HepG2 (cell line): ENCODE data around the gene TTLL11. TPM values are rescaled to one million over a fixed set of nuclear protein-coding genes. Genes with fewer than 3 reads are reported as not detected.

Experiments used
- ATAC-seq: fragments of 200-7000 bp; cut with Tn5 transposase; 3 replicates; pipeline ENCODE4 v1.9.1; 2020; ENCODE audit warnings: mild to moderate bottlenecking, moderate library complexity
- BruUV-seq: library from RNA; stranded (reverse); fragments of 400-500 nt; replicated peaks from 2 replicates; lab custom pipeline; 2021; lab: Mats Ljungman, UMichigan
- CTCF ChIA-PET: fragments of 300-600 bp; formaldehyde crosslinking; extraction: SDS; loops from one replicate; lab custom pipeline; 2021; ENCODE audit warnings: low total read pairs, inconsistent platforms, low intra/inter-chr PET ratio; lab: Yijun Ruan, JAX
- POLR2A ChIA-PET: fragments of 350-600 bp; sonication (Branson Sonifier 250); formaldehyde crosslinking; loops from one replicate; lab custom pipeline; 2020; ENCODE audit warnings: antibody characterized with exemption, inconsistent platforms; lab: Yijun Ruan, JAX
- DNase-seq: peaks from one replicate; pipeline ENCODE4 v3.0.0-alpha.2; 2015; ENCODE audit warnings: low spot score
- FAIRE-seq: peaks from 3 replicates; lab custom pipeline; 2011; peaks lifted over from hg19 to GRCh38; lab: Jason Lieb, UNC
- H2AFZ ChIP-seq: one replicate; pipeline ENCODE4 v1.6.1; 2011; ENCODE audit warnings: low read length, inconsistent platforms
- H3K27ac ChIP-seq: fragments of 300-600 bp; 3 replicates; pipeline ENCODE4 v1.8.0; 2011; ENCODE audit warnings: mixed run types, mild to moderate bottlenecking, mixed read lengths, low read length, inconsistent platforms; ENCODE audit not compliant: insufficient read depth; ENCODE audit errors: extremely low read length
- H3K27me3 ChIP-seq, 2 experiments: fragments of 200-600 bp in 1 of 2; 2 replicates in 1 of 2; 3 replicates in 1 of 2; pipeline versions ENCODE4 v1.6.0 to v1.8.0; 2011; ENCODE audit warnings: low read length in 2 of 2, mild to moderate bottlenecking in 2 of 2, moderate library complexity in 2 of 2, inconsistent platforms in 1 of 2; ENCODE audit not compliant: insufficient read depth in 2 of 2, control insufficient read depth in 1 of 2
- H3K36me3 ChIP-seq, 2 experiments: fragments of 200-600 bp in 1 of 2; replicated peaks in 1 of 2; 2 replicates in 1 of 2; 3 replicates in 1 of 2; pipeline versions ENCODE4 v1.5.1 to v1.8.0; 2011; ENCODE audit warnings: low read length in 2 of 2, inconsistent platforms in 1 of 2; ENCODE audit not compliant: insufficient read depth in 2 of 2, control insufficient read depth in 1 of 2
- H3K4me1 ChIP-seq: 2 replicates; pipeline ENCODE4 v1.5.1; 2012; ENCODE audit warnings: low read length, inconsistent platforms; ENCODE audit not compliant: insufficient read depth
- H3K4me2 ChIP-seq: 2 replicates; pipeline ENCODE4 v1.6.0; 2011; ENCODE audit warnings: low read depth, low read length, inconsistent platforms
- H3K4me3 ChIP-seq, 3 experiments: fragments of 200-600 bp in 1 of 3; sonication (generic), shearing (Covaris generic) in 1 of 3; replicated peaks in 1 of 3; 2 replicates each; pipeline ENCODE4 v1.5.1; 2011 to 2016; ENCODE audit warnings: low read length in 3 of 3, inconsistent platforms in 2 of 3, low read depth in 2 of 3, mild to moderate bottlenecking in 2 of 3, control low read depth in 1 of 3, mixed read lengths in 1 of 3; ENCODE audit not compliant: insufficient read depth in 1 of 3
- H3K79me2 ChIP-seq: one replicate; pipeline ENCODE4 v1.6.1; 2011; ENCODE audit warnings: low read length, inconsistent platforms; ENCODE audit not compliant: insufficient read depth
- H3K9ac ChIP-seq: 2 replicates; pipeline ENCODE4 v1.6.0; 2011; ENCODE audit warnings: mild to moderate bottlenecking, low read depth, low read length, inconsistent platforms; ENCODE audit not compliant: insufficient read depth
- H3K9me3 ChIP-seq: 2 replicates; pipeline ENCODE4 v1.5.1; 2012; ENCODE audit warnings: mild to moderate bottlenecking, low read length
- H4K20me1 ChIP-seq: 2 replicates; pipeline ENCODE4 v1.6.0; 2011; ENCODE audit warnings: inconsistent platforms, mild to moderate bottlenecking, low read length, moderate library complexity; ENCODE audit not compliant: insufficient read depth
- PAX8 ChIP-seq: sonication (generic); formaldehyde crosslinking; IDR thresholded peaks from 2 replicates; pipeline ENCODE4 v1.8.0; 2022; ENCODE audit warnings: mild to moderate bottlenecking, missing genetic modification reagents, borderline replicate concordance
- RCOR2 ChIP-seq: IDR thresholded peaks from 2 replicates; pipeline ENCODE4 v1.6.1; 2016; ENCODE audit warnings: missing biosample characterization, missing genetic modification reagents
- TAF15 ChIP-seq: fragments of 200-400 bp; formaldehyde crosslinking; IDR thresholded peaks from one replicate; pipeline ENCODE4 v1.6.1; 2018; ENCODE audit warnings: mild to moderate bottlenecking, low read depth, low read length; ENCODE audit not compliant: poor library complexity, severe bottlenecking
- TARDBP ChIP-seq: sonication (generic); formaldehyde crosslinking; IDR thresholded peaks from 2 replicates; pipeline ENCODE4 v1.8.0; 2022; ENCODE audit warnings: mild to moderate bottlenecking, missing genetic modification reagents
- ZNF432 ChIP-seq: sonication (generic); formaldehyde crosslinking; IDR thresholded peaks from 2 replicates; pipeline ENCODE4 v1.5.0; 2020; ENCODE audit warnings: missing genetic modification reagents, mild to moderate bottlenecking, borderline replicate concordance
- ZNF672 ChIP-seq: sonication (generic); formaldehyde crosslinking; IDR thresholded peaks from 2 replicates; pipeline ENCODE4 v1.8.1; 2022; ENCODE audit warnings: missing genetic modification reagents
- ZNF720 ChIP-seq: sonication (generic); formaldehyde crosslinking; IDR thresholded peaks from 2 replicates; pipeline ENCODE4 v1.4.0; 2020; ENCODE audit warnings: missing genetic modification reagents
- WGBS: methylation state at CpG from one replicate; pipeline ENCODE4 v1.1.6; 2017; ENCODE audit warnings: low lambda C conversion rate; 5-methylcytosine and 5-hydroxymethylcytosine counted together
- in situ Hi-C: cut with HindIII; loops from 2 replicates; pipeline ENCODE4 v1.10.0; 2017; ENCODE audit warnings: low pct_unique_long_range_greater_than_20kb; ENCODE audit not compliant: extremely low pct_ligation_motif_present
- intact Hi-C: fragments of 100-400 bp; cut with micrococcal nuclease; formaldehyde crosslinking; loops from one replicate; pipeline ENCODE4 v1.10.0; 2022; ENCODE audit not compliant: unreplicated experiment
- polyA plus RNA-seq, 8 experiments: library from polyadenylated mRNA; depleted of rRNA in 3 of 8; stranded (reverse) in 7 of 8; unstranded in 1 of 8; fragments of >200 nt; fragmentation: Illumina TruSeq in 4 of 8; extraction: Trizol in 4 of 8; gene quantifications; 2 replicates each; pipeline versions ENCODE4 v1.2.1 to v1.2.3, GENCODE V29; 2011 to 2016; ENCODE audit warnings: low read depth in 4 of 8, missing spikeins in 1 of 8, mixed read lengths in 1 of 8; ENCODE audit not compliant: insufficient read depth in 1 of 8
- total RNA-seq, 5 experiments: library from RNA; depleted of rRNA; stranded (reverse); fragments of >200 nt; fragmentation: Illumina TruSeq; extraction: Trizol; gene quantifications; 2 replicates each; pipeline ENCODE4 v1.2.3, GENCODE V29; 2016; ENCODE audit warnings: low read depth in 1 of 5
- TF ChIP-seq, protein P1 (sequence below): conservative IDR thresholded peaks from 2 replicates; pipeline ENCODE4 v1.6.1; 2018; ENCODE audit warnings: missing genetic modification reagents
- TF ChIP-seq, protein P2 (sequence below): sonication (generic); formaldehyde crosslinking; IDR thresholded peaks from 2 replicates; pipeline ENCODE4 v1.5.1; 2020; ENCODE audit warnings: missing genetic modification reagents, mild to moderate bottlenecking, borderline replicate concordance
- TF ChIP-seq, protein P3 (sequence below): sonication (generic); formaldehyde crosslinking; IDR thresholded peaks from 2 replicates; pipeline ENCODE4 v1.4.0; 2020; ENCODE audit warnings: missing genetic modification reagents

The TTLL11 gene
- total and polyA plus RNA-seq, 2 of the 13 experiments (the other 11 are each of a cell fraction or from before 2014, with no cell fraction given), result 4.5 to 5.2 TPM

DNA sequence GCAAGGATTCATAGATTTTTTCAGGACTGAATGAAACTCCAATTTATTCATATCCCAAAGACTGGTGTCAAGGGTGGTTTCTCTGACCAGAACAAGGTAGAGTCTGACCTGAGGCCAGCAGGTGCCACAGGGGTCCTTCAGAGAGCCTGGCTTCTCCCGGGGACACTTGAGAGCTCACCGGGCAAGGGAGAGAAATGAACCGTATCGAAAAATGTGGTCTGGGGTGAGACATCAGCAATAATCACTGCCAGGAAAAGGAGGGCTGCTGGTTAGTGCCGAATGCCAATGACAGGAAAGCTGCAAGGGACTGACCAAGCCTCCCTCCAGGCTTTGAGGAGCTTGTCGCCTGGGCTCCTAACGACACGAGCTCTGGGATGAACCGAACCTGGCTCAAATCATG is 142.7 kb downstream of the TTLL11 start (continued):
- TF ChIP-seq, protein P1, sequence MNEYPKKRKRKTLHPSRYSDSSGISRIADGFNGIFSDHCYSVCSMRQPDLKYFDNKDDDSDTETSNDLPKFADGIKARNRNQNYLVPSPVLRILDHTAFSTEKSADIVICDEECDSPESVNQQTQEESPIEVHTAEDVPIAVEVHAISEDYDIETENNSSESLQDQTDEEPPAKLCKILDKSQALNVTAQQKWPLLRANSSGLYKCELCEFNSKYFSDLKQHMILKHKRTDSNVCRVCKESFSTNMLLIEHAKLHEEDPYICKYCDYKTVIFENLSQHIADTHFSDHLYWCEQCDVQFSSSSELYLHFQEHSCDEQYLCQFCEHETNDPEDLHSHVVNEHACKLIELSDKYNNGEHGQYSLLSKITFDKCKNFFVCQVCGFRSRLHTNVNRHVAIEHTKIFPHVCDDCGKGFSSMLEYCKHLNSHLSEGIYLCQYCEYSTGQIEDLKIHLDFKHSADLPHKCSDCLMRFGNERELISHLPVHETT (CRISPR knock-in tag), result no peak

DNA sequence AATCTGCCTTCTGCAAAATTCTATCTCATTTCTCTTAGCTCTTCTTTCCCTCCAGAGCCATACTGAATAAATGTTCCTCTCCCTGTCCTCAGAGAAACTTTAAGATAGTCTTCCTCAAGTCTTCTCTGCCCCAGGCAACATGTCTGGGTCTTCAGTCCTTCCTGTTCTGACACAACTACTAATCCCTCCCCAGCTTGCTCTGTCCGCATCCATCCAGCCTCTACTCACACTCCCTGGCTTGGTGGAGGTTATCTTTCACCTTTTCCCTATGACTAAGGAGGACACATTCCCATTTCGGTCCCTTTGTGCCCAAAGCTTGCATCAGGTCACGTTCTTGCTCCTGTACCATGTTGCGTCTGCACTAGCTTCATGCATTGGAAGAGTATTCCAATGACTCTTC is 143.3 kb downstream of the TTLL11 start:
- Histone ChIP-seq H4K20me1 (no peaks in the 10 kb centered on the region), H3K9me3 (no peaks in the 10 kb centered on the region), H3K79me2 (no peaks in the 10 kb centered on the region), H3K4me1 (no peaks in the 10 kb centered on the region), H3K27ac (no peak overlapping the region), H3K9ac (no peak overlapping the region), H2AFZ (no peak overlapping the region), H3K4me3 (no peak overlapping the region), H3K27me3 (peaks cover 0 to 1% of the 10 kb centered on the region in 2 experiments; a peak in 2 of 5 replicates), H3K36me3 (no peaks in the 10 kb centered on the region), H3K4me2 (no peak overlapping the region)
- 51% methylated on average over 4 of the region's 4 CpGs for WGBS
- TF ChIP-seq ZNF432 (CRISPR knock-in tag) (no peak), PAX8 (CRISPR knock-in tag) (no peak), TARDBP (CRISPR knock-in tag) (no peak), RCOR2 (CRISPR knock-in tag) (no peak), ZNF672 (CRISPR knock-in tag) (no peak), TAF15 (no peak), ZNF720 (CRISPR knock-in tag) (no peak)
- TF ChIP-seq, protein P2, sequence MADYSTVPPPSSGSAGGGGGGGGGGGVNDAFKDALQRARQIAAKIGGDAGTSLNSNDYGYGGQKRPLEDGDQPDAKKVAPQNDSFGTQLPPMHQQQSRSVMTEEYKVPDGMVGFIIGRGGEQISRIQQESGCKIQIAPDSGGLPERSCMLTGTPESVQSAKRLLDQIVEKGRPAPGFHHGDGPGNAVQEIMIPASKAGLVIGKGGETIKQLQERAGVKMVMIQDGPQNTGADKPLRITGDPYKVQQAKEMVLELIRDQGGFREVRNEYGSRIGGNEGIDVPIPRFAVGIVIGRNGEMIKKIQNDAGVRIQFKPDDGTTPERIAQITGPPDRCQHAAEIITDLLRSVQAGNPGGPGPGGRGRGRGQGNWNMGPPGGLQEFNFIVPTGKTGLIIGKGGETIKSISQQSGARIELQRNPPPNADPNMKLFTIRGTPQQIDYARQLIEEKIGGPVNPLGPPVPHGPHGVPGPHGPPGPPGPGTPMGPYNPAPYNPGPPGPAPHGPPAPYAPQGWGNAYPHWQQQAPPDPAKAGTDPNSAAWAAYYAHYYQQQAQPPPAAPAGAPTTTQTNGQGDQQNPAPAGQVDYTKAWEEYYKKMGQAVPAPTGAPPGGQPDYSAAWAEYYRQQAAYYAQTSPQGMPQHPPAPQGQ (CRISPR knock-in tag), result no peak
- TF ChIP-seq, protein P3, sequence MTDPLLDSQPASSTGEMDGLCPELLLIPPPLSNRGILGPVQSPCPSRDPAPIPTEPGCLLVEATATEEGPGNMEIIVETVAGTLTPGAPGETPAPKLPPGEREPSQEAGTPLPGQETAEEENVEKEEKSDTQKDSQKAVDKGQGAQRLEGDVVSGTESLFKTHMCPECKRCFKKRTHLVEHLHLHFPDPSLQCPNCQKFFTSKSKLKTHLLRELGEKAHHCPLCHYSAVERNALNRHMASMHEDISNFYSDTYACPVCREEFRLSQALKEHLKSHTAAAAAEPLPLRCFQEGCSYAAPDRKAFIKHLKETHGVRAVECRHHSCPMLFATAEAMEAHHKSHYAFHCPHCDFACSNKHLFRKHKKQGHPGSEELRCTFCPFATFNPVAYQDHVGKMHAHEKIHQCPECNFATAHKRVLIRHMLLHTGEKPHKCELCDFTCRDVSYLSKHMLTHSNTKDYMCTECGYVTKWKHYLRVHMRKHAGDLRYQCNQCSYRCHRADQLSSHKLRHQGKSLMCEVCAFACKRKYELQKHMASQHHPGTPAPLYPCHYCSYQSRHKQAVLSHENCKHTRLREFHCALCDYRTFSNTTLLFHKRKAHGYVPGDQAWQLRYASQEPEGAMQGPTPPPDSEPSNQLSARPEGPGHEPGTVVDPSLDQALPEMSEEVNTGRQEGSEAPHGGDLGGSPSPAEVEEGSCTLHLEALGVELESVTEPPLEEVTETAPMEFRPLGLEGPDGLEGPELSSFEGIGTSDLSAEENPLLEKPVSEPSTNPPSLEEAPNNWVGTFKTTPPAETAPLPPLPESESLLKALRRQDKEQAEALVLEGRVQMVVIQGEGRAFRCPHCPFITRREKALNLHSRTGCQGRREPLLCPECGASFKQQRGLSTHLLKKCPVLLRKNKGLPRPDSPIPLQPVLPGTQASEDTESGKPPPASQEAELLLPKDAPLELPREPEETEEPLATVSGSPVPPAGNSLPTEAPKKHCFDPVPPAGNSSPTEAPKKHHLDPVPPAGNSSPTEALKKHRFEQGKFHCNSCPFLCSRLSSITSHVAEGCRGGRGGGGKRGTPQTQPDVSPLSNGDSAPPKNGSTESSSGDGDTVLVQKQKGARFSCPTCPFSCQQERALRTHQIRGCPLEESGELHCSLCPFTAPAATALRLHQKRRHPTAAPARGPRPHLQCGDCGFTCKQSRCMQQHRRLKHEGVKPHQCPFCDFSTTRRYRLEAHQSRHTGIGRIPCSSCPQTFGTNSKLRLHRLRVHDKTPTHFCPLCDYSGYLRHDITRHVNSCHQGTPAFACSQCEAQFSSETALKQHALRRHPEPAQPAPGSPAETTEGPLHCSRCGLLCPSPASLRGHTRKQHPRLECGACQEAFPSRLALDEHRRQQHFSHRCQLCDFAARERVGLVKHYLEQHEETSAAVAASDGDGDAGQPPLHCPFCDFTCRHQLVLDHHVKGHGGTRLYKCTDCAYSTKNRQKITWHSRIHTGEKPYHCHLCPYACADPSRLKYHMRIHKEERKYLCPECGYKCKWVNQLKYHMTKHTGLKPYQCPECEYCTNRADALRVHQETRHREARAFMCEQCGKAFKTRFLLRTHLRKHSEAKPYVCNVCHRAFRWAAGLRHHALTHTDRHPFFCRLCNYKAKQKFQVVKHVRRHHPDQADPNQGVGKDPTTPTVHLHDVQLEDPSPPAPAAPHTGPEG (CRISPR knock-in tag), result no peak
- intact Hi-C loops (no loop called here), in situ Hi-C loops (no loop called here)
- CTCF ChIA-PET, result no interaction called here
- POLR2A ChIA-PET, result no interaction called here
- FAIRE-seq (no peak), DNase-seq (no peak), ATAC-seq (no peak)
- no TSS peak for BruUV-seq
